K562 (cell line): ENCODE data around the gene KIFAP3. TPM values are rescaled to one million over a fixed set of nuclear protein-coding genes. Genes with fewer than 3 reads are reported as not detected.

Source experiments
- ARID2 ChIP-seq: fragments of 450-650 bp; IDR thresholded peaks from 2 replicates; pipeline ENCODE4 v1.6.1; 2017; ENCODE audit warnings: antibody characterized with exemption, mild to moderate bottlenecking
- ATF4 ChIP-seq: fragments of 450-650 bp; formaldehyde crosslinking; IDR thresholded peaks from 2 replicates; pipeline ENCODE4 v1.4.0; 2022; ENCODE audit warnings: mild to moderate bottlenecking, moderate library complexity
- CBX2 ChIP-seq: fragments of 200-600 bp; sonication (generic); IDR thresholded peaks from one replicate; pipeline ENCODE4 v1.6.1; 2012; ENCODE audit warnings: mild to moderate bottlenecking, low read length, inconsistent platforms; ENCODE audit not compliant: insufficient read depth, poor library complexity, severe bottlenecking
- DACH1 ChIP-seq: fragments of 450-650 bp; IDR thresholded peaks from 2 replicates; pipeline ENCODE4 v1.6.1; 2018; ENCODE audit not compliant: partially characterized antibody
- GABPA ChIP-seq: fragments of 200-800 bp; sonication (Bioruptor generic); conservative IDR thresholded peaks from 2 replicates; pipeline ENCODE4 v1.6.1; 2016; ENCODE audit warnings: low read depth, missing genetic modification characterization, missing compliant biosample characterization
- HDAC2 ChIP-seq: fragments of 450-650 bp; IDR thresholded peaks from 2 replicates; pipeline ENCODE4 v1.6.1; 2016; ENCODE audit warnings: mild to moderate bottlenecking
- JUN ChIP-seq, 2 experiments: sonication (generic) in 1 of 2; formaldehyde crosslinking in 1 of 2; IDR thresholded peaks; 2 replicates each; pipeline versions ENCODE4 v1.6.1 to v1.8.0; 2012 to 2022; ENCODE audit warnings: borderline replicate concordance in 2 of 2, mild to moderate bottlenecking in 2 of 2, improper control_type of control experiment in 1 of 2, low read depth in 1 of 2, low read length in 1 of 2, missing genetic modification reagents in 1 of 2
- PREB ChIP-seq: sonication (generic); formaldehyde crosslinking; IDR thresholded peaks from 2 replicates; pipeline ENCODE4 v1.8.1; 2023; ENCODE audit warnings: mild to moderate bottlenecking, missing genetic modification reagents
- SMAD4 ChIP-seq: fragments of 250-450 bp; sonication (Bioruptor Pico); conservative IDR thresholded peaks from 2 replicates; pipeline ENCODE4 v1.8.0; 2021; ENCODE audit warnings: inconsistent platforms, mild to moderate bottlenecking, moderate library complexity
- TEAD4 ChIP-seq, 2 experiments: sonication (generic) in 1 of 2; formaldehyde crosslinking in 1 of 2; IDR thresholded peaks; 2 replicates each; pipeline versions ENCODE4 v1.6.1 to v1.8.0; 2012 to 2022; ENCODE audit warnings: borderline replicate concordance in 1 of 2, inconsistent platforms in 1 of 2, low read length in 1 of 2, mild to moderate bottlenecking in 1 of 2, missing genetic modification reagents in 1 of 2
- ZBTB17 ChIP-seq: fragments of 450-650 bp; formaldehyde crosslinking; IDR thresholded peaks from 2 replicates; pipeline ENCODE4 v1.4.0; 2020; ENCODE audit warnings: mild to moderate bottlenecking
- polyA plus RNA-seq, 8 experiments: library from polyadenylated mRNA; depleted of rRNA in 4 of 8; stranded (reverse) in 5 of 8; unstranded in 3 of 8; fragments of >200 nt; fragmentation: Nextera tagmentation in 2 of 8; fragmentation: Illumina TruSeq in 1 of 8; extraction: Ambion mirVana in 2 of 8; extraction: Trizol in 1 of 8; gene quantifications; 2 replicates each; pipeline versions ENCODE4 v1.2.1 to v1.2.3, GENCODE V29; 2011 to 2014; ENCODE audit warnings: inconsistent platforms in 1 of 8, missing spikeins in 1 of 8
- total RNA-seq, 7 experiments: library from RNA; depleted of rRNA in 6 of 7; stranded (reverse); fragments of >200 nt in 6 of 7; fragmentation: Illumina TruSeq in 2 of 7; extraction: Trizol in 2 of 7; gene quantifications; 2 replicates each; pipeline versions ENCODE4 v1.2.1 to v1.2.3, GENCODE V29; 2011 to 2021; ENCODE audit warnings: low replicate concordance in 1 of 7
- TF ChIP-seq, protein P1 (sequence below), 2 experiments: fragments of 450-650 bp; conservative IDR thresholded peaks; 2 replicates each; pipeline ENCODE4 v1.6.1; 2017; ENCODE audit warnings: mild to moderate bottlenecking in 2 of 2, moderate library complexity in 2 of 2

KIFAP3 gene
- total and polyA plus RNA-seq, 9 of the 15 experiments (the other 6 are each of a cell fraction or from before 2014, with no cell fraction given) = 8.8 to 17.5 (median 11.8) TPM

DNA sequence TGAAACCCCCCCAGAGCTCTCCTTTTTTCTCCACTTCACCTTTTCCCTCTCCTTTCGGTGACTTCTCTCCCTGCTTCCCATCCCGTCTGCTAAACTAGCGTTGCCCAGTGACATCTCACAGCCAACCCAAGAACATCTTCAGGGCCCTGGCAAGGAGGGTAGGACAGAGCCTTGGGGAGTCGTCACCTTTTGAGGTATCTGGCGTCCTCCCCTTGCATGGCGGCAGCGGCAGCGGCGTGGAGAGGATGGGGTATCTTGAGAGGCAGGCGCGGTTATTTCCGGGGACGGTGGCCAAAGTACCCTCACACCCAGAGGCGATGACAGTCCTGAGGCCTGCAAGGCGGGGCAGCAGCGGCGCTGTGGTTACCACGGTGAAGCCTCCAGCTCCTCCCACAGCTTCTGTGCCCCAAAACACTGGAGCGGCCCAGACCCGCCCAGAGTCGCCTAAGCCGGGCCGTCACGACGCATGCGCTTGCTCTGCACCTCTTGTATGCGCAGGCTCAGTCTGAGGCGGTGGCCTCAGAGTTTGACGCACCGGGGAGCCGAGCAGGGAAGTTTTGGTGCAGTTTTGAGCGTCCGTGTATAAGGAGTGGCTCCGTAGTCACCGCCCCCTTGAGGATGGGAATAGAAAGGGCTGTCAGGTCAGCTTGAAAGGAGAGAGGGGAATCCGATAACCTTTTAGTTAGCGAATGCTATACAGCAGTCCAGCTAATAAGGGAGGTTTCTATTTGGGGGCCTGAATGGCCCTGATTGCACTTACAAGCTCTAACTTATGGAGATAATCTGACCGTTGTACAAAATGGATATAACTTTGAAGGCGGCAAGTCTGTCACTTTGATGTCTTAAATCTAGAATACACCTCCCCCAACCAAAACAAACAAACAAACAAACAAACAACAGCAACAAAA is at the start of gene KIFAP3 (continued):
- no peak for TF ChIP-seq ATF4 (CRISPR knock-in tag)
- peak; percentile 62 for TF ChIP-seq SMAD4 (CRISPR knock-in tag)
- TF ChIP-seq GABPA (tag) = peak; percentile 57
- TF ChIP-seq HDAC2 = peak; percentile 68; the same call in 1 of the 2 replicates
- TF ChIP-seq TEAD4 (IDR thresholded peaks at IDR 0.05; ENCODE audit: low read length) = peak; percentile 33; the same call in 1 of the 2 replicates
- TF ChIP-seq TEAD4 (CRISPR knock-in tag; IDR thresholded peaks at IDR 0.05; ENCODE audit: borderline replicate concordance) = no peak
- TF ChIP-seq PREB (CRISPR knock-in tag) = no peak
- TF ChIP-seq JUN (IDR thresholded peaks at IDR 0.05; ENCODE audit: borderline replicate concordance, low read depth, low read length) = peak; percentile 7; the same call in 1 of the 2 replicates
- no peak for TF ChIP-seq JUN (CRISPR knock-in tag; IDR thresholded peaks at IDR 0.05; ENCODE audit: borderline replicate concordance)
- TF ChIP-seq CBX2 = no peak
- TF ChIP-seq, protein P1, sequence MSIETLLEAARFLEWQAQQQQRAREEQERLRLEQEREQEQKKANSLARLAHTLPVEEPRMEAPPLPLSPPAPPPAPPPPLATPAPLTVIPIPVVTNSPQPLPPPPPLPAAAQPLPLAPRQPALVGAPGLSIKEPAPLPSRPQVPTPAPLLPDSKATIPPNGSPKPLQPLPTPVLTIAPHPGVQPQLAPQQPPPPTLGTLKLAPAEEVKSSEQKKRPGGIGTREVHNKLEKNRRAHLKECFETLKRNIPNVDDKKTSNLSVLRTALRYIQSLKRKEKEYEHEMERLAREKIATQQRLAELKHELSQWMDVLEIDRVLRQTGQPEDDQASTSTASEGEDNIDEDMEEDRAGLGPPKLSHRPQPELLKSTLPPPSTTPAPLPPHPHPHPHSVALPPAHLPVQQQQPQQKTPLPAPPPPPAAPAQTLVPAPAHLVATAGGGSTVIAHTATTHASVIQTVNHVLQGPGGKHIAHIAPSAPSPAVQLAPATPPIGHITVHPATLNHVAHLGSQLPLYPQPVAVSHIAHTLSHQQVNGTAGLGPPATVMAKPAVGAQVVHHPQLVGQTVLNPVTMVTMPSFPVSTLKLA (conservative IDR thresholded peaks at IDR 0.05) = peak in 1 of 2 experiments; percentile 69; a peak in 2 of 4 replicates
- no peak for TF ChIP-seq ARID2
- TF ChIP-seq DACH1 = no peak
- no peak for TF ChIP-seq ZBTB17
